Peyer's patch (tissue), 4 donors: ENCODE results near the gene SIGLEC12. TPM values are rescaled to one million over a fixed set of nuclear protein-coding genes. Genes with fewer than 3 reads are reported as not detected.

Source experiments
- DNase-seq, 3 donors: peaks; one replicate each; pipeline ENCODE4 v3.0.0-alpha.2; 2017 to 2019
- H3K27ac ChIP-seq, 4 donors: fragments of 200-600 bp; sonication (generic); one replicate each; pipeline ENCODE4 v1.5.1; 2016 to 2019
- H3K27me3 ChIP-seq, 2 donors: fragments of 200-600 bp; sonication (generic); one replicate each; pipeline ENCODE4 v1.5.1; 2019
- H3K36me3 ChIP-seq, 3 donors: fragments of 200-600 bp; sonication (generic); one replicate each; pipeline ENCODE4 v1.5.1; 2016 to 2019
- H3K4me1 ChIP-seq, 4 donors: fragments of 200-600 bp; sonication (generic); one replicate each; pipeline ENCODE4 v1.5.1; 2016 to 2019
- H3K4me3 ChIP-seq, 4 donors: fragments of 200-600 bp; sonication (generic); 1 replicate in 3 of 4; 2 replicates in 1 of 4; pipeline ENCODE4 v1.5.1; 2016 to 2019; ENCODE audit warnings: mild to moderate bottlenecking in 1 of 4
- H3K9me3 ChIP-seq, 4 donors: fragments of 200-600 bp; sonication (generic); one replicate each; pipeline ENCODE4 v1.5.1; 2016 to 2019; ENCODE audit warnings: mild to moderate bottlenecking in 1 of 4
- POLR2A ChIP-seq, 2 donors: fragments of 450-650 bp; IDR thresholded peaks; one replicate each; pipeline ENCODE4 v1.5.1; 2017; ENCODE audit warnings: antibody characterized with exemption in 2 of 2, mild to moderate bottlenecking in 2 of 2, moderate library complexity in 2 of 2
- total RNA-seq, 4 donors: library from RNA; depleted of rRNA; stranded (reverse); fragments of >200 nt; gene quantifications; one replicate each; pipeline ENCODE4 v1.1.0, GENCODE V29; 2016
- TF ChIP-seq, protein P1 (sequence below), 6 experiments: fragments of 450-650 bp in 4 of 6; fragments of 200-600 bp in 2 of 6; sonication (generic) in 1 of 6; IDR thresholded peaks; one replicate each; pipeline ENCODE4 v1.5.1; 2017 to 2019; ENCODE audit warnings: antibody characterized with exemption in 6 of 6, mild to moderate bottlenecking in 3 of 6, moderate library complexity in 1 of 6

Gene SIGLEC12
- total RNA-seq, 4 donors from 2014 or later = 2.5 to 3.3 TPM; not detected in 2

DNA sequence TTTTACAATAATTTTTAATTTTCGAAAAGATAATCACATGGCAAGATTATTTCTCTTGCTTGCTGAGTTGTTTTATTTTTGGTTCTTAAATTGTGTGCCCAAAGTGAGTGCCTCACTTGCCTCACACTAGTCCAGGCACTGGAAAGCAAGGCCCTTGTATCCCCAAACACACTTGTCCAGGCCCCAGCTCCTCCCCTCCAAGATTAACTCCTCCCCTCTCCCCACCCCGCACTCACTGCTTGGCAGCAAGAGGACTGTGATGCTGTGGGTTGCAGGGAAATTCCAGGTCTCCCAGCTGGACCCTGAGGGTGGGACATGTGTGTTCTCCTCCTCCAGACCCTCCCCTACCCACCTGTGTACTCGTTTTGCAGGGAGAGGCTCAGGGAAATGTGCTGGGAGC lies 3.9 kb downstream of the SIGLEC12 start:
- Histone ChIP-seq H3K4me3 (no peak overlapping the region), H3K4me1 (no peaks in the 10 kb centered on the region), H3K27me3 (no peaks in the 10 kb centered on the region), H3K36me3 (no peaks in the 10 kb centered on the region), H3K27ac (no peak overlapping the region), H3K9me3 (no peaks in the 10 kb centered on the region)
- TF ChIP-seq, protein P1, sequence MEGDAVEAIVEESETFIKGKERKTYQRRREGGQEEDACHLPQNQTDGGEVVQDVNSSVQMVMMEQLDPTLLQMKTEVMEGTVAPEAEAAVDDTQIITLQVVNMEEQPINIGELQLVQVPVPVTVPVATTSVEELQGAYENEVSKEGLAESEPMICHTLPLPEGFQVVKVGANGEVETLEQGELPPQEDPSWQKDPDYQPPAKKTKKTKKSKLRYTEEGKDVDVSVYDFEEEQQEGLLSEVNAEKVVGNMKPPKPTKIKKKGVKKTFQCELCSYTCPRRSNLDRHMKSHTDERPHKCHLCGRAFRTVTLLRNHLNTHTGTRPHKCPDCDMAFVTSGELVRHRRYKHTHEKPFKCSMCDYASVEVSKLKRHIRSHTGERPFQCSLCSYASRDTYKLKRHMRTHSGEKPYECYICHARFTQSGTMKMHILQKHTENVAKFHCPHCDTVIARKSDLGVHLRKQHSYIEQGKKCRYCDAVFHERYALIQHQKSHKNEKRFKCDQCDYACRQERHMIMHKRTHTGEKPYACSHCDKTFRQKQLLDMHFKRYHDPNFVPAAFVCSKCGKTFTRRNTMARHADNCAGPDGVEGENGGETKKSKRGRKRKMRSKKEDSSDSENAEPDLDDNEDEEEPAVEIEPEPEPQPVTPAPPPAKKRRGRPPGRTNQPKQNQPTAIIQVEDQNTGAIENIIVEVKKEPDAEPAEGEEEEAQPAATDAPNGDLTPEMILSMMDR (IDR thresholded peaks at IDR 0.05) = no peak
- TF ChIP-seq POLR2A (IDR thresholded peaks at IDR 0.05) = no peak
- no peak for DNase-seq

DNA sequence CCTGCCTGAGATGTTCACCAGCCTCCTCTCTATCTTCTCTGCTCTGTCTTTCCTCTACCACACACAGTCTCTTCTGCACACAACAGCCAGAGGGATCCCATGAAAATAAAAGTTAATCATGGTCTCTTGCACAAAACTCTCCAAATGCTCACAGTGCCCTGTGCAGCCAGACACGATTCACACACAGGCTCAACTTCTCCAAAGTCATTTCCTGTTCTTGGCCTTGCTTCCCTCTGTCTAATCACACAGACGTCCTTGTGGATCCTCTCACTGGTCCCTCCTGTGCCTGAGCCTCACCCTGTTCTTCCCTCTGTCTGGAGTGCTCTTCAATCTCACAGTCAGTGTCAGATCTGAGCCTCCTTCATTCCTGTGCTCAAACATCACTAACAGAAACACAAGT lies 7.8 kb downstream of the SIGLEC12 start:
- TF ChIP-seq, protein P1 (IDR thresholded peaks at IDR 0.05) = no peak
- no peak for TF ChIP-seq POLR2A (IDR thresholded peaks at IDR 0.05)

DNA sequence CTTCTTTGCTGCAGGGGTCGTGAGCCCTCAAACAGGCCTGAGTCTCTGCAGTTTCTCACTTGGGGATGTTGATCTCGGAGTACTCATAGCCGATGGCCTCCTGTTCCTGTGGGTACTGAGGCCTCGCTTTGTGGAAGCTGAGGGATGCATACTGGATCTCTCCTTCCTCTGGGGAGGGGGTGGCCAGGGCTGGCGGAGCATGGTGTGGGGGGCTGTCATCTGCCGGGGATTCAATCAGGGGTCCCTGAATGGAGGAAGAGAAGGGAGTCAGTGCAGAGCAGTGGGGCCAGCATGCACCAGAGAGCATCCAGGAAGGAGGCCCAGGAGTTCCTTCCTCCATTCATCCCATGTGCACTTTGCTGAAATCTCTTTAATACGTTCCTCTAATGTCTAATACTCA lies 10.0 kb downstream of the SIGLEC12 start:
- Histone ChIP-seq H3K4me1 (no peaks in the 10 kb centered on the region), H3K27me3 (no peaks in the 10 kb centered on the region), H3K27ac (no peak overlapping the region), H3K4me3 (no peak overlapping the region), H3K36me3 (peaks cover 0 to 7% (median 0%) of the 10 kb centered on the region in 3 donors), H3K9me3 (no peaks in the 10 kb centered on the region)
- TF ChIP-seq POLR2A (IDR thresholded peaks at IDR 0.05) = no peak
- TF ChIP-seq, protein P1 (IDR thresholded peaks at IDR 0.05) = no peak
- no peak for DNase-seq

More for the DNA sequence above, 7.8 kb downstream of the SIGLEC12 start:
- Histone ChIP-seq H3K4me1 (no peaks in the 10 kb centered on the region), H3K9me3 (no peaks in the 10 kb centered on the region), H3K27ac (no peak overlapping the region), H3K36me3 (peaks cover 0 to 7% (median 0%) of the 10 kb centered on the region in 3 donors), H3K27me3 (no peaks in the 10 kb centered on the region), H3K4me3 (no peak overlapping the region)
- no peak for DNase-seq

DNA sequence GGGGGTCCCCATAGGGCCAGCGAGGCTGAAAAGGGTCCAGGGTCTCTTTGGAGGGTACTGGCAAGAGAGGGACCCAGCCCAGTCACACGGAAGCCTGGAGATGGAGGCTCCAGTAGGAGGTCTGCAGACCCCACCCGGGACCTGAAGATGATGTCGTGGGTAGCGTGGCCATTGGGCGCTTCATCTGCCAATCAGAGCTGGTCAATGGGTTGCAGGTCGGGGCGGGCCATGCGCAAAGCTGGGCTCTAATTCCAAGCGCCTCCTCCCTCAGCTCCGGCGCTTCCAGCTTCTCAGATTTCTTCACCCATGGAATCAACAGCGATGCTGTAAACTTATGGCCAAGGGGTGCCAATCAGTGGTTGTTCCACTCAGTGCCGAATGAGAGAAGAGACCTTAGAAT lies 10.9 kb downstream of the SIGLEC12 start:
- Histone ChIP-seq H3K27ac (no peak overlapping the region), H3K9me3 (no peaks in the 10 kb centered on the region), H3K4me1 (no peaks in the 10 kb centered on the region), H3K36me3 (peaks cover 0 to 7% (median 0%) of the 10 kb centered on the region in 3 donors), H3K27me3 (no peaks in the 10 kb centered on the region), H3K4me3 (no peak overlapping the region)
- no peak for DNase-seq
- no peak for TF ChIP-seq POLR2A (IDR thresholded peaks at IDR 0.05)
- TF ChIP-seq, protein P1 (IDR thresholded peaks at IDR 0.05) = no peak

DNA sequence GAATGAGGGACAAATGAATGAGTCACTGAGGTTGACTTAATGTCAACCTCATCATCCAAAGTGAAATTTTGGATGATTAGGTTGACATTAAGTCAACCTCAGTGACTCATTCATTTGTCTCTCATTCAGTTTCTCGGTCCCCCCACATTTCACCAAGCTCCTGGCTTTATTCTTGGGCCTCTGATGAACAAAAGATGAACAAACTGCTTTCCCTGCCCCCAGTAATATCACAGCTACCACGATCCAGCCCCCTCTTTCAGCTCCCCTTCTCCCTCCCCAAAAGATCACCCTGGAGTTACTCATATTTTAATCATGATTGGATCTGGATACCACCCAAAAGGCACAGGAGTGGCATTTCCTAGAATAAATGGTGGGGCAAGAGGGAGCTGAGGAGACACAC lies 12.5 kb downstream of the SIGLEC12 start:
- Histone ChIP-seq H3K27me3 (no peaks in the 10 kb centered on the region), H3K27ac (no peak overlapping the region), H3K36me3 (peaks cover 0 to 7% (median 0%) of the 10 kb centered on the region in 3 donors), H3K4me1 (no peaks in the 10 kb centered on the region), H3K4me3 (no peak overlapping the region), H3K9me3 (no peaks in the 10 kb centered on the region)
- no peak for DNase-seq
- TF ChIP-seq POLR2A (IDR thresholded peaks at IDR 0.05) = no peak
- TF ChIP-seq, protein P1 (IDR thresholded peaks at IDR 0.05) = no peak

DNA sequence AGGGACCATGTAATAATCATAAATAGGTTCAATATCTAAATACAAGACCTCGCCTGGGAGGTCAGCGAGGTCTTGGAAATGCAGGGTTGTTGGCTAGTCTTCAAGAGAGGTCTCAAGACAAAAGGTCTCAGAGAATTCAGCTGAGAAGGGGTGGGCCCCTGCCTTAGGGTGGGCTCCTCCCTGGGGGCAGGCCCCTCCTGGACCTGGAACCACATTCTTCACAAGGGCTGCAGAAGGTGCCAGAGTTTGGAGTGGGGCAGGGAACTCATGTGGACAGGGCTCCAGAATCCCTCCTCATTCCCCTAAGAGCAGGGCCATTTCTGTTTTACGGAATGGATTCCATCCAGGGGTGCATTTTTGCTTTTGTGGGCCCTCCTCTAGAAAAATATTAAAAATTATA lies 13.1 kb downstream of the SIGLEC12 start:
- Histone ChIP-seq H3K27ac (no peak overlapping the region), H3K27me3 (no peaks in the 10 kb centered on the region), H3K9me3 (no peaks in the 10 kb centered on the region), H3K4me1 (no peaks in the 10 kb centered on the region), H3K36me3 (peaks cover 0 to 11% (median 0%) of the 10 kb centered on the region in 3 donors), H3K4me3 (no peak overlapping the region)
- no peak for TF ChIP-seq POLR2A (IDR thresholded peaks at IDR 0.05)
- TF ChIP-seq, protein P1 (IDR thresholded peaks at IDR 0.05) = no peak
- DNase-seq = no peak
